ENCODE results near the gene STK32A. TPM values are rescaled to one million over a fixed set of nuclear protein-coding genes. Genes with fewer than 3 reads are reported as not detected.
"Not testable (repeated sequence)": the region's sequence is repeated elsewhere in the genome, so short reads cannot be mapped to it uniquely, and the experiment has no call there.

The STK32A gene
- total and polyA plus RNA-seq, 4 donors: 0.03 to 0.17 (median 0.09) TPM

DNA sequence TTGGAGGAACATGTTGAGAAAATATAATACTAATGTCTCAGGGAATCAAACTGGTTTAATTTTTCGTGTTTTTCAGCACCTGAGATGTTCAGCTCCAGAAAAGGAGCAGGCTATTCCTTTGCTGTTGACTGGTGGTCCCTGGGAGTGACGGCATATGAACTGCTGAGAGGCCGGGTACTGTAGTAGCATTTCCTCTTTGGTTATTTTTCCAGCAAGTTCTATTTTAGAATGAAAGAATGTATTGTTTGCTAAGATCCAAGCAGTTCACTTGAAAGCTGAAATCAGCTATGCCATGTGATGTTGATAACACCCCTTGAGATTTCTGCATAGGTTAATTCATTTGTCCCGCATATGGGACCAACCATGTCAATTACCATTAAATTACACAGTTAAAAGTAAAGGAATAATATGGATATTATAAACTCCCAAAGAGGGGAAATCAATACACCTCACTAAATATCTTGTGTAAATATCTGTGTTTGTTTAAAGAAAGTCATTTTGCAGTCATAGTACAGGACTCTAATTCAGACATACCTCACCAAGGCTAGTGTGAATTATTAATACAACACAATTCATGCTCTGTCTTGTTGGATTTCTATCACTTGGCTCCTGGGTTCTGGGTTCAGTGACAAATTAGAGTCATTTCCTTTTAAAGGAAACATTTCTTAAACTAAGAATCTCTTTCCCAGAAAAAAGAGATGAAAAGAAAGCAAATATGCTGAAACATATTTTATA lies 126.8 kb downstream of the STK32A start:
- Histone ChIP-seq H3K9me3 (ENCODE audit: control insufficient read depth in 4 of 4, low read length in 3 of 4) (peaks cover 0 to 4% (median under 1%) of the 10 kb centered on the region in 4 donors), H3K4me1 (ENCODE audit: control insufficient read depth in 4 of 4, insufficient read depth in 4 of 4, low read length in 3 of 4) (no peaks in the 10 kb centered on the region), H3K27ac (ENCODE audit: low read depth in 1 of 2, low read length in 2 of 2) (no peak overlapping the region), H3K27me3 (ENCODE audit: control insufficient read depth in 4 of 4, insufficient read depth in 4 of 4, low read length in 3 of 4) (peaks cover 0 to 10% (median 1%) of the 10 kb centered on the region in 4 donors), H3K4me3 (ENCODE audit: low read depth in 1 of 3, low read length in 3 of 3) (no peak overlapping the region), H3K9ac (ENCODE audit: low read depth in 1 of 2, low read length in 2 of 2) (no peak overlapping the region), H3K36me3 (ENCODE audit: control insufficient read depth in 4 of 4, insufficient read depth in 3 of 4, low read depth in 1 of 4, low read length in 3 of 4) (no peaks in the 10 kb centered on the region)
- DNase-seq (ENCODE audit: low spot score): no peak
- TF ChIP-seq, protein P1, sequence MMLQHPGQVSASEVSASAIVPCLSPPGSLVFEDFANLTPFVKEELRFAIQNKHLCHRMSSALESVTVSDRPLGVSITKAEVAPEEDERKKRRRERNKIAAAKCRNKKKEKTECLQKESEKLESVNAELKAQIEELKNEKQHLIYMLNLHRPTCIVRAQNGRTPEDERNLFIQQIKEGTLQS (IDR thresholded peaks at IDR 0.05): no peak
- TF ChIP-seq ZBTB33 (IDR thresholded peaks at IDR 0.05) (no peak), JUND (IDR thresholded peaks at IDR 0.05) (no peak), GABPA (IDR thresholded peaks at IDR 0.05 in 1 of 2, conservative IDR thresholded peaks at IDR 0.05 in 1 of 2) (no peak), EGR1 (IDR thresholded peaks at IDR 0.05; ENCODE audit: low read depth in 2 of 2) (no peak), HNF4G (IDR thresholded peaks at IDR 0.05) (no peak), NR2F2 (IDR thresholded peaks at IDR 0.05) (no peak), RXRA (IDR thresholded peaks at IDR 0.05) (no peak), HNF4A (conservative IDR thresholded peaks at IDR 0.05) (no peak), TAF1 (conservative IDR thresholded peaks at IDR 0.05) (no peak), RAD21 (IDR thresholded peaks at IDR 0.05) (no peak), FOXA1 (IDR thresholded peaks at IDR 0.05) (no peak), YY1 (IDR thresholded peaks at IDR 0.05) (no peak), SP1 (IDR thresholded peaks at IDR 0.05) (no peak), FOXA2 (IDR thresholded peaks at IDR 0.05) (no peak)
- TF ChIP-seq, protein P2, sequence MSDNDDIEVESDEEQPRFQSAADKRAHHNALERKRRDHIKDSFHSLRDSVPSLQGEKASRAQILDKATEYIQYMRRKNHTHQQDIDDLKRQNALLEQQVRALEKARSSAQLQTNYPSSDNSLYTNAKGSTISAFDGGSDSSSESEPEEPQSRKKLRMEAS (IDR thresholded peaks at IDR 0.05): no peak
- TF ChIP-seq, protein P3, sequence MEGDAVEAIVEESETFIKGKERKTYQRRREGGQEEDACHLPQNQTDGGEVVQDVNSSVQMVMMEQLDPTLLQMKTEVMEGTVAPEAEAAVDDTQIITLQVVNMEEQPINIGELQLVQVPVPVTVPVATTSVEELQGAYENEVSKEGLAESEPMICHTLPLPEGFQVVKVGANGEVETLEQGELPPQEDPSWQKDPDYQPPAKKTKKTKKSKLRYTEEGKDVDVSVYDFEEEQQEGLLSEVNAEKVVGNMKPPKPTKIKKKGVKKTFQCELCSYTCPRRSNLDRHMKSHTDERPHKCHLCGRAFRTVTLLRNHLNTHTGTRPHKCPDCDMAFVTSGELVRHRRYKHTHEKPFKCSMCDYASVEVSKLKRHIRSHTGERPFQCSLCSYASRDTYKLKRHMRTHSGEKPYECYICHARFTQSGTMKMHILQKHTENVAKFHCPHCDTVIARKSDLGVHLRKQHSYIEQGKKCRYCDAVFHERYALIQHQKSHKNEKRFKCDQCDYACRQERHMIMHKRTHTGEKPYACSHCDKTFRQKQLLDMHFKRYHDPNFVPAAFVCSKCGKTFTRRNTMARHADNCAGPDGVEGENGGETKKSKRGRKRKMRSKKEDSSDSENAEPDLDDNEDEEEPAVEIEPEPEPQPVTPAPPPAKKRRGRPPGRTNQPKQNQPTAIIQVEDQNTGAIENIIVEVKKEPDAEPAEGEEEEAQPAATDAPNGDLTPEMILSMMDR (IDR thresholded peaks at IDR 0.05; ENCODE audit: low read depth, low read length, missing input control): no peak
- TF ChIP-seq, protein P4, sequence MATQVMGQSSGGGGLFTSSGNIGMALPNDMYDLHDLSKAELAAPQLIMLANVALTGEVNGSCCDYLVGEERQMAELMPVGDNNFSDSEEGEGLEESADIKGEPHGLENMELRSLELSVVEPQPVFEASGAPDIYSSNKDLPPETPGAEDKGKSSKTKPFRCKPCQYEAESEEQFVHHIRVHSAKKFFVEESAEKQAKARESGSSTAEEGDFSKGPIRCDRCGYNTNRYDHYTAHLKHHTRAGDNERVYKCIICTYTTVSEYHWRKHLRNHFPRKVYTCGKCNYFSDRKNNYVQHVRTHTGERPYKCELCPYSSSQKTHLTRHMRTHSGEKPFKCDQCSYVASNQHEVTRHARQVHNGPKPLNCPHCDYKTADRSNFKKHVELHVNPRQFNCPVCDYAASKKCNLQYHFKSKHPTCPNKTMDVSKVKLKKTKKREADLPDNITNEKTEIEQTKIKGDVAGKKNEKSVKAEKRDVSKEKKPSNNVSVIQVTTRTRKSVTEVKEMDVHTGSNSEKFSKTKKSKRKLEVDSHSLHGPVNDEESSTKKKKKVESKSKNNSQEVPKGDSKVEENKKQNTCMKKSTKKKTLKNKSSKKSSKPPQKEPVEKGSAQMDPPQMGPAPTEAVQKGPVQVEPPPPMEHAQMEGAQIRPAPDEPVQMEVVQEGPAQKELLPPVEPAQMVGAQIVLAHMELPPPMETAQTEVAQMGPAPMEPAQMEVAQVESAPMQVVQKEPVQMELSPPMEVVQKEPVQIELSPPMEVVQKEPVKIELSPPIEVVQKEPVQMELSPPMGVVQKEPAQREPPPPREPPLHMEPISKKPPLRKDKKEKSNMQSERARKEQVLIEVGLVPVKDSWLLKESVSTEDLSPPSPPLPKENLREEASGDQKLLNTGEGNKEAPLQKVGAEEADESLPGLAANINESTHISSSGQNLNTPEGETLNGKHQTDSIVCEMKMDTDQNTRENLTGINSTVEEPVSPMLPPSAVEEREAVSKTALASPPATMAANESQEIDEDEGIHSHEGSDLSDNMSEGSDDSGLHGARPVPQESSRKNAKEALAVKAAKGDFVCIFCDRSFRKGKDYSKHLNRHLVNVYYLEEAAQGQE (IDR thresholded peaks at IDR 0.05): no peak
- WGBS: 79% methylated on average over 4 of the region's 4 CpGs

DNA sequence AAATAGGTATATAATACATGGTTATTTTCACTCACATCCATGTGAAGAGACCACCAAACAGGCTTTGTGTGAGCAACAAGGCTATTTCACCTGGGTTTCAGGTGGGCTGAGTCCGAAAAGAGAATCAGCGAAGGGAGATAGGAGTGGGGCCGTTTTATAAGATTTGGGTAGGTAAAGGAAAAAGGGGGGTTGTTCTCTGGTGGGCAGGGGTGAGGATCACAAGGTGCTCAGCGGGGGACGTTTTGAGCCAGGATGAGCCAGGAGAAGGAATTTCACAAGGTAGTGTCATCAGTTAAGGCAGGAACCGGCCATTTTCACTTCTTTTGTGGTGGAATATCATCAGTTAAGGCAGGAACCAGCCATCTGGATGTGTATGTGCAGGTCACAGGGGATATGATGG lies 132.6 kb downstream of the STK32A start:
- not testable (repeated sequence) for H3K27me3 ChIP-seq (ENCODE audit: control insufficient read depth in 4 of 4, insufficient read depth in 4 of 4, low read length in 3 of 4); H3K9me3 ChIP-seq (ENCODE audit: control insufficient read depth in 4 of 4, low read length in 3 of 4); H3K9ac ChIP-seq (ENCODE audit: low read depth in 1 of 2, low read length in 2 of 2); H3K4me3 ChIP-seq (ENCODE audit: low read depth in 1 of 3, low read length in 3 of 3); DNase-seq (ENCODE audit: low spot score); H3K4me1 ChIP-seq (ENCODE audit: control insufficient read depth in 4 of 4, insufficient read depth in 4 of 4, low read length in 3 of 4); H3K36me3 ChIP-seq (ENCODE audit: control insufficient read depth in 4 of 4, insufficient read depth in 3 of 4, low read depth in 1 of 4, low read length in 3 of 4); H3K27ac ChIP-seq (ENCODE audit: low read depth in 1 of 2, low read length in 2 of 2)
- 73% methylated on average over 6 of the region's 6 CpGs for WGBS

Measured in liver (tissue), 9 donors.